Esophagus muscularis mucosa (tissue), 4 donors: ENCODE data around the gene CD47. TPM values are rescaled to one million over a fixed set of nuclear protein-coding genes. Genes with fewer than 3 reads are reported as not detected.

Experiments
- DNase-seq: peaks from one replicate; pipeline ENCODE4 v3.0.0-alpha.2; 2017; ENCODE audit errors: extremely low spot score
- H3K27ac ChIP-seq, 4 donors: fragments of 200-600 bp; sonication (generic); replicated peaks in 1 of 4; 1 replicate in 3 of 4; 2 replicates in 1 of 4; pipeline ENCODE4 v1.5.1; 2016 to 2019; ENCODE audit warnings: mild to moderate bottlenecking in 1 of 4
- H3K27me3 ChIP-seq, 4 donors: fragments of 200-600 bp; sonication (generic); one replicate each; pipeline versions ENCODE4 v1.5.1 to v1.6.0; 2016 to 2019
- H3K36me3 ChIP-seq, 4 donors: fragments of 200-600 bp; sonication (generic); one replicate each; pipeline ENCODE4 v1.5.1; 2016 to 2019
- H3K4me1 ChIP-seq, 4 donors: fragments of 200-600 bp; sonication (generic); one replicate each; pipeline ENCODE4 v1.5.1; 2016 to 2019
- H3K4me3 ChIP-seq, 4 donors: fragments of 200-600 bp; sonication (generic); 1 replicate in 2 of 4; 2 replicates in 2 of 4; pipeline ENCODE4 v1.5.1; 2016 to 2019; ENCODE audit warnings: mild to moderate bottlenecking in 4 of 4, moderate library complexity in 1 of 4
- H3K9me3 ChIP-seq, 4 donors: fragments of 200-600 bp; sonication (generic); 1 replicate in 3 of 4; 2 replicates in 1 of 4; pipeline ENCODE4 v1.5.1; 2016 to 2019
- EP300 ChIP-seq: sonication (generic); formaldehyde crosslinking; IDR thresholded peaks from one replicate; pipeline ENCODE4 v1.6.1; 2017; ENCODE audit warnings: antibody characterized with exemption
- POLR2A ChIP-seq: fragments of 450-650 bp; IDR thresholded peaks from one replicate; pipeline ENCODE4 v1.6.1; 2017; ENCODE audit warnings: antibody characterized with exemption, moderate library complexity, mild to moderate bottlenecking, low read depth
- POLR2AphosphoS5 ChIP-seq, 2 donors: sonication (generic); formaldehyde crosslinking; IDR thresholded peaks; one replicate each; pipeline ENCODE4 v1.6.1; 2017; ENCODE audit warnings: antibody characterized with exemption in 2 of 2
- WGBS: methylation state at CpG from one replicate; pipeline ENCODE4 v1.1.5; 2018; 5-methylcytosine and 5-hydroxymethylcytosine counted together
- intact Hi-C: fragments of 100-400 bp; cut with DNase I; formaldehyde crosslinking; loops from one replicate; pipeline ENCODE4 v1.15.1; 2023
- total RNA-seq, 4 donors: library from RNA; depleted of rRNA; stranded (reverse); fragments of >200 nt; gene quantifications; one replicate each; pipeline versions ENCODE4 v1.1.0 to v1.2.1, GENCODE V29; 2016
- TF ChIP-seq, protein P1 (sequence below), 3 experiments: fragments of 200-600 bp in 2 of 3; fragments of 450-650 bp in 1 of 3; sonication (generic) in 2 of 3; IDR thresholded peaks; one replicate each; pipeline ENCODE4 v1.5.1; 2017 to 2019; ENCODE audit warnings: antibody characterized with exemption in 3 of 3, mild to moderate bottlenecking in 2 of 3, moderate library complexity in 1 of 3

The CD47 gene
- total RNA-seq, 4 donors from 2014 or later = 31.6 to 57.7 (median 49.7) TPM

DNA sequence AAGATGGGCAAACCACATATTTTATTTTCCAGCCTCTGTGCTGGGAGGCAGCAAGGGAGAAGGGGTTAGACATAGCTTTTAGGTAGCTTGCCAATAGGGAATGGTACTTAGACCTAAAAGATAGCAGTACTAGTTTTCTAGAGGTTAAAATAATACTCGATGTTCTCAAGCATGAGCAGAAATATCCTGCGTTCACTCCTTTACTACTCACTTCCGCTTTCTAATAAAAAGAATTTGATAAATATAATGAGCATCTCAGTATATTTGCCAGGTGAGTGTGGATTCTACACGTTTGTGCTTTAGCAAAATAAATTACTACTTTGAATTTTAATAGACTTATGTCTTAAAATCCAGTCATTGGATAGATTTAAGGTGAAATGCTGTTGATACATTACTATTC lies 39.4 kb upstream of the CD47 start:
- WGBS = 72% methylated on average over 4 of the region's 4 CpGs
- TF ChIP-seq, protein P1, sequence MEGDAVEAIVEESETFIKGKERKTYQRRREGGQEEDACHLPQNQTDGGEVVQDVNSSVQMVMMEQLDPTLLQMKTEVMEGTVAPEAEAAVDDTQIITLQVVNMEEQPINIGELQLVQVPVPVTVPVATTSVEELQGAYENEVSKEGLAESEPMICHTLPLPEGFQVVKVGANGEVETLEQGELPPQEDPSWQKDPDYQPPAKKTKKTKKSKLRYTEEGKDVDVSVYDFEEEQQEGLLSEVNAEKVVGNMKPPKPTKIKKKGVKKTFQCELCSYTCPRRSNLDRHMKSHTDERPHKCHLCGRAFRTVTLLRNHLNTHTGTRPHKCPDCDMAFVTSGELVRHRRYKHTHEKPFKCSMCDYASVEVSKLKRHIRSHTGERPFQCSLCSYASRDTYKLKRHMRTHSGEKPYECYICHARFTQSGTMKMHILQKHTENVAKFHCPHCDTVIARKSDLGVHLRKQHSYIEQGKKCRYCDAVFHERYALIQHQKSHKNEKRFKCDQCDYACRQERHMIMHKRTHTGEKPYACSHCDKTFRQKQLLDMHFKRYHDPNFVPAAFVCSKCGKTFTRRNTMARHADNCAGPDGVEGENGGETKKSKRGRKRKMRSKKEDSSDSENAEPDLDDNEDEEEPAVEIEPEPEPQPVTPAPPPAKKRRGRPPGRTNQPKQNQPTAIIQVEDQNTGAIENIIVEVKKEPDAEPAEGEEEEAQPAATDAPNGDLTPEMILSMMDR (IDR thresholded peaks at IDR 0.05) = no peak
- TF ChIP-seq POLR2AphosphoS5 (IDR thresholded peaks at IDR 0.05) (no peak), POLR2A (no peak), EP300 (no peak)
- Histone ChIP-seq H3K27me3 (no peaks in the 10 kb centered on the region), H3K4me3 (no peak overlapping the region), H3K9me3 (no peaks in the 10 kb centered on the region), H3K4me1 (peaks cover 0 to 19% (median 7%) of the 10 kb centered on the region in 4 donors), H3K27ac (no peak overlapping the region), H3K36me3 (no peaks in the 10 kb centered on the region)
- no peak for DNase-seq
- intact Hi-C loops = no loop called here

DNA sequence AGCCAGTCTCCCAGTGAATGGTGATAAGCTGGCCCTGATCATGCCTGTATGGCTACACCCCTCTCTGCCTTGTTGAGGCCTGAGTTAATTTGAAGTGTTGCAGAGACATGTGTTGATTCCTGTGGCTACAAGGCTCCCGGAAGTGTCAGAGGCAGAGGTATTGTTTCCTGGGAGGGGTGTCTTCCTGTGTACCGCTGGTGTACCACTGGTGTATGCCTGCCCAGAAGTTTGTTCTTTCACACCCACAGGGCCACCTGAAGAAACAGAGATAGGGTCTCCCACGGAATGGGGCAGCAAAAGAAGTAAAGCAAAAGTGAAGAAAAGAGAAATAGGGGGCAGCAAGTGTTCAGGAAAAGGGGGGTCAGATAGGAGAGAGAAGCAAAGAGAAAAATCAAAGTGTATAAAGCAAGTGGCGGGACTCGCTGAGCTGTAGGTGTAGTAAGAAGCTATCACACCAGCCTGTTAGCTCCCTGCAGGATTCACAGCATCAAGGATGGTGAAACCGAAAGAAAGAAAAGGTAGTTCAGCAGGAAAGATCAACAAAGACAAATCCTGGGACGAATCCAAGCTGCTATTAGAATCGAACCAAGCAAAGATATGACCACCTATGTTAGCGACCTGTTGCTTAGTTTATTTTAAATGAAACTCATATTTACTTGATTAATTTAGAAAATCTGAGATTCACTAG lies 36.6 kb upstream of the CD47 start:
- TF ChIP-seq EP300 (no peak), POLR2AphosphoS5 (IDR thresholded peaks at IDR 0.05) (no peak), POLR2A (no peak)
- TF ChIP-seq, protein P1 (IDR thresholded peaks at IDR 0.05) = no peak
- H3K4me3 ChIP-seq = no peak overlapping the region
- intact Hi-C loops = no loop called here
- no peak overlapping the region for H3K27ac ChIP-seq
- peaks cover 0 to 10% (median 0%) of the 10 kb centered on the region in 4 donors for H3K4me1 ChIP-seq
- H3K9me3 ChIP-seq = no peaks in the 10 kb centered on the region
- no peaks in the 10 kb centered on the region for H3K36me3 ChIP-seq
- 77% methylated on average over 9 of the region's 9 CpGs for WGBS
- no peak for DNase-seq
- H3K27me3 ChIP-seq = no peaks in the 10 kb centered on the region

DNA sequence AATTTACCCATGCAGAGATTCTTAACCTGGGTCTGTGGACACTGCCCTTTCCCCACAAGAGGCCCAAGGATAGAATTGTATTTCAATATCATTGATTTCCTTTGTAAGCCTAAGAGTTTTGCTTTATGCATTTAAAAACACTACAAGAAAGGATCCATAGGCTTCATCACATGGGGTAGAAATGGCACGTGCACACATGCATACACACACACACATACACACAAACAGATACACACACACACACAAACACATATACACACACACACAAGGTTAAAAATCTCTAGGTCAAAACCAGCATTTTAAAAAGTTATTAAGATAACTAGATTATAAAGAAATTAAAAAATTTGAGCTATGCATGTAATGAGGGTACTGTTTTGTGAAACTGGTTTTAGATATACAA lies 35.5 kb upstream of the CD47 start:
- WGBS = 92% methylated on average over 1 of the region's 1 CpG
- intact Hi-C loops = no loop called here
- TF ChIP-seq POLR2AphosphoS5 (IDR thresholded peaks at IDR 0.05) = no peak
- TF ChIP-seq EP300 = no peak
- TF ChIP-seq, protein P1 (IDR thresholded peaks at IDR 0.05) = no peak
- no peak for TF ChIP-seq POLR2A
- Histone ChIP-seq H3K4me3 (no peak overlapping the region), H3K27me3 (no peaks in the 10 kb centered on the region), H3K9me3 (no peaks in the 10 kb centered on the region), H3K27ac (no peak overlapping the region), H3K36me3 (no peaks in the 10 kb centered on the region), H3K4me1 (peaks cover 0 to 7% (median 0%) of the 10 kb centered on the region in 4 donors)
- no peak for DNase-seq

DNA sequence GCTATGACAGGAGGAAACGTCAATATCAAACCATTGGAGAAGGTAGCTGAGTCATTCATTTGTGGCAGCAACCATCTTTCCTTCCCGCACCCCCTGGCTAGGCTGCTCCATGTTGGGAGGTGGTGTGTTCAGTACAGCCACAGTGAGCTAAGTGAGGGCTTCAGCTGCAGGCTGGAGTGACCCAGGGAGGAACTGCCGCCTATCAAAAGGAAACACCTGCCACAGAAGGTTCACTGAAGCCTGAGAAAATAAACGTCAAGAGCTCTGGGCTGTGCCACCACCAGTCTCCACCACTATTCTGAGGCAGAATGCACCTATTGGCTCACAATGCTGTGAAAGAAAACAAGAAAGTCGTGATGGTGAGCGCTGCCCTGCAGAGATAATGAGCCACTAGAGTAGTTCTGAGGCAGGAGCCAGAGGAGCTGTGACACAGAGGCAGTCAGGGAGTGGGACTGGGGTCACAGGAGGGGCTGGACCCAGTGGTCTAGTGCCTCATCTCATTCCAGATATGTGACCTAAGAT lies 34.8 kb upstream of the CD47 start:
- H3K9me3 ChIP-seq = no peaks in the 10 kb centered on the region
- H3K4me1 ChIP-seq = no peaks in the 10 kb centered on the region
- no peak for DNase-seq
- no peak overlapping the region for H3K4me3 ChIP-seq
- intact Hi-C loops = no loop called here
- H3K27ac ChIP-seq = no peak overlapping the region
- no peak for TF ChIP-seq EP300
- no peaks in the 10 kb centered on the region for H3K27me3 ChIP-seq
- WGBS = 68% methylated on average over 6 of the region's 6 CpGs
- no peaks in the 10 kb centered on the region for H3K36me3 ChIP-seq

DNA sequence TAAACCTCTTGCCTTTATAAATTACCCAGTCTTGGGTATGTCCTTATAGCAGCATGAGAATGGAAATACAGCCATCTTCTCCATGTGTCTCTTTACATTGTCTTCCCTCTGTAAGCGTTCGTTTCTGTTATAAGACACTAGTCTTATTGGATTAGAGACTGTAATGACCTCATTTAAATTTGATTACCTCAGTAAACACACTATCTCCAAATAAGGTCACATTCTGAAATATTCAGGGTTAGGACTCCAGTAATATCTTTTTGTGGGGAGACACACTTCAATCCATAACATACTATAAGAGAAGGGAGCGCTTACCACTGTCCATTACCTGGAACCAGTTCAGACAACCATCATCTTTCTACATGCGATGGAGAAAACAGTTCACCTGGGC lies 34.3 kb upstream of the CD47 start:
- Histone ChIP-seq H3K4me3 (no peak overlapping the region), H3K27ac (no peak overlapping the region), H3K27me3 (no peaks in the 10 kb centered on the region), H3K9me3 (no peaks in the 10 kb centered on the region), H3K36me3 (no peaks in the 10 kb centered on the region), H3K4me1 (no peaks in the 10 kb centered on the region)
- 88% methylated on average over 4 of the region's 4 CpGs for WGBS
- DNase-seq = no peak
- intact Hi-C loops = no loop called here
- TF ChIP-seq EP300 = no peak
- TF ChIP-seq, protein P1 (IDR thresholded peaks at IDR 0.05) = no peak
- TF ChIP-seq POLR2AphosphoS5 (IDR thresholded peaks at IDR 0.05) = no peak
- no peak for TF ChIP-seq POLR2A
